HEK293 (cell line): ENCODE measurements around the gene FAM3C.

Source experiments
- CTCF ChIA-PET: fragments of 350-600 bp; formaldehyde crosslinking; extraction: SDS; loops from one replicate; lab custom pipeline; 2021; ENCODE audit warnings: antibody characterized with exemption; lab: Yijun Ruan, JAX
- POLR2A ChIA-PET: fragments of 300-600 bp; formaldehyde crosslinking; extraction: SDS; loops from one replicate; lab custom pipeline; 2020; ENCODE audit warnings: antibody characterized with exemption, inconsistent platforms; lab: Yijun Ruan, JAX
- H3K27ac ChIP-seq: fragments of 200-500 bp; sonication (Bioruptor generic); 2 replicates; pipeline ENCODE4 v1.5.1; 2014; ENCODE audit warnings: low read depth, low read length, control low read depth, inconsistent platforms; ENCODE audit errors: extremely low read depth
- H3K36me3 ChIP-seq, 2 experiments: fragments of 200-500 bp in 1 of 2; sonication (Bioruptor generic) in 1 of 2; 1 replicate in 1 of 2; 2 replicates in 1 of 2; pipeline ENCODE4 v1.5.1; 2014 to 2017; ENCODE audit warnings: inconsistent platforms in 2 of 2, low read length in 2 of 2; ENCODE audit not compliant: control insufficient read depth in 2 of 2, insufficient read depth in 1 of 2
- H3K4me1 ChIP-seq: fragments of 200-500 bp; sonication (Bioruptor generic); 2 replicates; pipeline ENCODE4 v1.5.1; 2014; ENCODE audit warnings: mild to moderate bottlenecking, low read length, inconsistent platforms; ENCODE audit not compliant: control insufficient read depth, insufficient read depth
- H3K4me3 ChIP-seq: 2 replicates; pipeline ENCODE4 v1.5.1; 2011; ENCODE audit warnings: low read depth, mild to moderate bottlenecking, control low read depth, low read length, moderate library complexity
- H3K9me3 ChIP-seq: fragments of 200-500 bp; sonication (Bioruptor generic); 2 replicates; pipeline ENCODE4 v1.5.1; 2014; ENCODE audit warnings: low read depth, low read length, inconsistent platforms; ENCODE audit not compliant: control insufficient read depth, insufficient read depth
- GLI2 ChIP-seq: fragments of 450-650 bp; formaldehyde crosslinking; IDR thresholded peaks from 2 replicates; pipeline ENCODE4; 2017; ENCODE audit warnings: missing biosample characterization, missing genetic modification characterization, low read depth, borderline replicate concordance
- GLIS1 ChIP-seq: fragments of 450-650 bp; formaldehyde crosslinking; IDR thresholded peaks from 2 replicates; pipeline ENCODE4 v1.5.1; 2016; ENCODE audit warnings: missing biosample characterization, missing genetic modification characterization
- WT1 ChIP-seq: fragments of 450-650 bp; formaldehyde crosslinking; IDR thresholded peaks from 2 replicates; pipeline ENCODE4 v1.5.1; 2016; ENCODE audit warnings: missing biosample characterization, missing genetic modification characterization
- ZFHX2 ChIP-seq: fragments of 450-650 bp; formaldehyde crosslinking; conservative IDR thresholded peaks from 2 replicates; pipeline ENCODE4 v1.5.1; 2016; ENCODE audit warnings: missing biosample characterization, missing genetic modification characterization
- ZNF16 ChIP-seq: fragments of 450-650 bp; formaldehyde crosslinking; IDR thresholded peaks from 2 replicates; pipeline ENCODE4 v1.5.1; 2016; ENCODE audit warnings: low read depth, missing biosample characterization, missing genetic modification characterization
- ZNF184 ChIP-seq: fragments of 450-650 bp; IDR thresholded peaks from 2 replicates; pipeline ENCODE4 v1.5.1; 2018; ENCODE audit warnings: missing biosample characterization, mild to moderate bottlenecking, missing genetic modification characterization
- ZNF19 ChIP-seq: fragments of 450-650 bp; formaldehyde crosslinking; IDR thresholded peaks from 2 replicates; pipeline ENCODE4; 2016; ENCODE audit warnings: missing biosample characterization, missing genetic modification characterization, low read depth
- ZNF24 ChIP-seq: fragments of 450-650 bp; formaldehyde crosslinking; IDR thresholded peaks from 2 replicates; pipeline ENCODE4 v1.5.1; 2016; ENCODE audit warnings: missing biosample characterization, missing genetic modification characterization
- ZNF433 ChIP-seq: fragments of 450-650 bp; formaldehyde crosslinking; IDR thresholded peaks from 2 replicates; pipeline ENCODE4 v1.5.1; 2016; ENCODE audit warnings: missing biosample characterization, missing genetic modification characterization, low read depth
- ZNF518A ChIP-seq: fragments of 450-650 bp; formaldehyde crosslinking; conservative IDR thresholded peaks from 2 replicates; pipeline ENCODE4 v1.5.1; 2016; ENCODE audit warnings: low read depth, missing biosample characterization, missing genetic modification characterization
- ZNF521 ChIP-seq: fragments of 450-650 bp; formaldehyde crosslinking; IDR thresholded peaks from 2 replicates; pipeline ENCODE4 v1.5.1; 2017; ENCODE audit warnings: missing biosample characterization, mild to moderate bottlenecking, missing genetic modification characterization
- ZNF560 ChIP-seq: fragments of 450-650 bp; formaldehyde crosslinking; IDR thresholded peaks from 2 replicates; pipeline ENCODE4 v1.5.1; 2017; ENCODE audit warnings: missing biosample characterization, missing genetic modification characterization, borderline replicate concordance
- ZNF645 ChIP-seq: fragments of 450-650 bp; formaldehyde crosslinking; IDR thresholded peaks from 2 replicates; pipeline ENCODE4; 2016; ENCODE audit warnings: missing biosample characterization, missing genetic modification characterization
- ZNF677 ChIP-seq: fragments of 450-650 bp; IDR thresholded peaks from 2 replicates; pipeline ENCODE4 v1.5.0; 2018; ENCODE audit warnings: missing biosample characterization, mild to moderate bottlenecking, missing genetic modification characterization, moderate library complexity
- ZNF704 ChIP-seq: fragments of 450-650 bp; formaldehyde crosslinking; IDR thresholded peaks from 2 replicates; pipeline ENCODE4 v1.5.1; 2016; ENCODE audit warnings: missing biosample characterization, missing genetic modification characterization
- ZNF747 ChIP-seq: fragments of 450-650 bp; formaldehyde crosslinking; IDR thresholded peaks from 2 replicates; pipeline ENCODE4 v1.5.1; 2016; ENCODE audit warnings: missing biosample characterization, missing genetic modification characterization
- ZSCAN5A ChIP-seq: fragments of 450-650 bp; formaldehyde crosslinking; IDR thresholded peaks from 2 replicates; pipeline ENCODE4 v1.5.1; 2016; ENCODE audit warnings: missing biosample characterization, missing genetic modification characterization

FAM3C gene

GRCh38 chr7:121411597-121411979 lies 15.5 kb upstream of the FAM3C start:
- ChIA-PET POLR2A (no interaction called here), CTCF (no interaction called here)
- TF ChIP-seq ZNF704, result no peak
- no peak for TF ChIP-seq ZNF19 (tag by site-specific recombination)
- no peak for TF ChIP-seq ZNF433 (tag by site-specific recombination)
- TF ChIP-seq ZNF521, result no peak
- no peak for TF ChIP-seq ZFHX2
- H3K4me3 ChIP-seq, result no peak overlapping the region
- H3K4me1 ChIP-seq, result no peaks in the 10 kb centered on the region
- H3K9me3 ChIP-seq, result no peaks in the 10 kb centered on the region
- H3K27ac ChIP-seq, result no peak overlapping the region
- no peaks in the 10 kb centered on the region for H3K36me3 ChIP-seq

- no peak for TF ChIP-seq ZNF16 (tag by site-specific recombination)
- TF ChIP-seq, all 188 proteins: peak for 0
- POLR2A ChIA-PET, result no interaction called here
- Histone ChIP-seq H3K4me1 (no peaks in the 10 kb centered on the region), H3K9me3 (no peaks in the 10 kb centered on the region), H3K4me3 (no peak overlapping the region), H3K27ac (no peak overlapping the region), H3K36me3 (no peaks in the 10 kb centered on the region)
- CTCF ChIA-PET, result no interaction called here
Observed at GRCh38 chr7:121410829-121411596, 14.9 kb upstream of the FAM3C start.

- H3K27ac ChIP-seq, result no peak overlapping the region
- no peaks in the 10 kb centered on the region for H3K9me3 ChIP-seq
- no peak for TF ChIP-seq WT1 (tag by site-specific recombination)
- no peak for TF ChIP-seq ZNF560 (tag by site-specific recombination)
- no peak for TF ChIP-seq ZFHX2
- TF ChIP-seq ZNF677 (tag by site-specific recombination), result no peak
- TF ChIP-seq ZNF747 (tag by site-specific recombination), result no peak
- no peak for TF ChIP-seq ZNF645
- H3K36me3 ChIP-seq, result no peaks in the 10 kb centered on the region
- CTCF ChIA-PET, result no interaction called here
- H3K4me1 ChIP-seq, result no peaks in the 10 kb centered on the region
- POLR2A ChIA-PET, result interaction anchor here (1.7 kb wide), 1 partner anchor 11 kb away, joined by 5 read pairs; the partner anchor contains the start of gene FAM3C
- no peak overlapping the region for H3K4me3 ChIP-seq
Observed at GRCh38 chr7:121406944-121407343, 10.8 kb upstream of the FAM3C start.

GRCh38 chr7:121406461-121406860 lies 10.4 kb upstream of the FAM3C start:
- H3K27ac ChIP-seq, result no peak overlapping the region
- H3K9me3 ChIP-seq, result no peaks in the 10 kb centered on the region
- TF ChIP-seq GLI2 (tag by site-specific recombination) (no peak), GLIS1 (tag by site-specific recombination) (no peak), ZNF518A (tag by site-specific recombination) (no peak), ZNF24 (tag by site-specific recombination) (no peak), ZNF184 (tag by site-specific recombination) (no peak), ZSCAN5A (no peak)
- H3K4me1 ChIP-seq, result no peaks in the 10 kb centered on the region
- no peaks in the 10 kb centered on the region for H3K36me3 ChIP-seq
- CTCF ChIA-PET, result interaction anchor here (0.6 to 1.3 kb wide), 2 partner anchors 11 to 108 kb away, joined by 4 to 7 read pairs; partner anchors contain the start of gene FAM3C
- POLR2A ChIA-PET, result interaction anchor here (1.7 kb wide), 1 partner anchor 11 kb away, joined by 5 read pairs; the partner anchor contains the start of gene FAM3C
- H3K4me3 ChIP-seq, result no peak overlapping the region
